Measurements from ENCODE around the gene NDUFC1. TPM values are rescaled to one million over a fixed set of nuclear protein-coding genes. Genes with fewer than 3 reads are reported as not detected.

The NDUFC1 gene
- polyA plus RNA-seq, 1 donor (not counting 4 experiments of a cell fraction or from before 2014, with no cell fraction given) = 52.1 TPM

- no peak overlapping the region for H3K27ac ChIP-seq (ENCODE audit: control insufficient read depth, insufficient read depth, low read length)
These were observed 10.5 kb upstream of the NDUFC1 start for GRCh38 chr4:139312552-139313332.

GRCh38 chr4:139311909-139312308 lies 9.6 kb upstream of the NDUFC1 start:
- no peak overlapping the region for H3K4me3 ChIP-seq (ENCODE audit: control insufficient read depth in 2 of 3, extremely low read depth in 1 of 3, insufficient read depth in 2 of 3, low read depth in 1 of 3, low read length in 3 of 3)
- dilution Hi-C loops (cut with MboI; ENCODE audit: extremely low pct_ligation_motif_present, low sequenced_read_pairs) = no loop called here
- no peak overlapping the region for H2AFZ ChIP-seq (ENCODE audit: control insufficient read depth, low read length)
- H3K79me2 ChIP-seq (ENCODE audit: control insufficient read depth, insufficient read depth, low read length) = peaks cover 99% of the 10 kb centered on the region
- no peak overlapping the region for H3K4me2 ChIP-seq (ENCODE audit: control insufficient read depth, extremely low read depth, insufficient read depth, low read depth, low read length)
- no peaks in the 10 kb centered on the region for H3K9me1 ChIP-seq (ENCODE audit: control insufficient read depth, extremely low read depth, insufficient read depth, low read length)
- H4K20me1 ChIP-seq (ENCODE audit: control insufficient read depth, extremely low read depth, insufficient read depth, low read length) = peaks cover 7% of the 10 kb centered on the region
- H3K9ac ChIP-seq (ENCODE audit: control insufficient read depth, extremely low read depth, insufficient read depth, low read length) = no peak overlapping the region
- FAIRE-seq (no peak), DNase-seq (ENCODE audit: low read depth, low spot score) (no peak)
- H3K9me3 ChIP-seq (ENCODE audit: control insufficient read depth, low read depth, low read length) = no peaks in the 10 kb centered on the region
- H3K4me1 ChIP-seq (ENCODE audit: control insufficient read depth, extremely low read depth, insufficient read depth, low read length) = no peaks in the 10 kb centered on the region
- TF ChIP-seq EZH2 (IDR thresholded peaks at IDR 0.05; ENCODE audit: low read length) = no peak
- TF ChIP-seq CTCF (optimal IDR thresholded peaks at IDR 0.05 in 1 of 3, IDR thresholded peaks at IDR 0.05 in 1 of 3, conservative IDR thresholded peaks at IDR 0.05 in 1 of 3; ENCODE audit: extremely low read depth in 1 of 3, insufficient read depth in 2 of 3, low read length in 3 of 3) = no peak
- H3K27me3 ChIP-seq (ENCODE audit: control insufficient read depth, extremely low read depth, insufficient read depth, low read length) = no peaks in the 10 kb centered on the region
- no peaks in the 10 kb centered on the region for H3K36me3 ChIP-seq (ENCODE audit: control insufficient read depth in 2 of 2, extremely low read depth in 1 of 2, insufficient read depth in 2 of 2, low read length in 2 of 2)
- H3K27ac ChIP-seq (ENCODE audit: control insufficient read depth, insufficient read depth, low read length) = no peak overlapping the region

More at GRCh38 chr4:139312552-139313332, 10.5 kb upstream of the NDUFC1 start:
- Histone ChIP-seq H3K79me2 (ENCODE audit: control insufficient read depth, insufficient read depth, low read length) (peaks cover 99% of the 10 kb centered on the region), H2AFZ (ENCODE audit: control insufficient read depth, low read length) (no peak overlapping the region), H3K4me1 (ENCODE audit: control insufficient read depth, extremely low read depth, insufficient read depth, low read length) (no peaks in the 10 kb centered on the region), H3K36me3 (ENCODE audit: control insufficient read depth in 2 of 2, extremely low read depth in 1 of 2, insufficient read depth in 2 of 2, low read length in 2 of 2) (no peaks in the 10 kb centered on the region), H3K4me3 (ENCODE audit: control insufficient read depth in 2 of 3, extremely low read depth in 1 of 3, insufficient read depth in 2 of 3, low read depth in 1 of 3, low read length in 3 of 3) (no peak overlapping the region), H4K20me1 (ENCODE audit: control insufficient read depth, extremely low read depth, insufficient read depth, low read length) (peaks cover 7% of the 10 kb centered on the region), H3K4me2 (ENCODE audit: control insufficient read depth, extremely low read depth, insufficient read depth, low read depth, low read length) (no peak overlapping the region), H3K9me3 (ENCODE audit: control insufficient read depth, low read depth, low read length) (no peaks in the 10 kb centered on the region), H3K9me1 (ENCODE audit: control insufficient read depth, extremely low read depth, insufficient read depth, low read length) (no peaks in the 10 kb centered on the region), H3K27me3 (ENCODE audit: control insufficient read depth, extremely low read depth, insufficient read depth, low read length) (no peaks in the 10 kb centered on the region), H3K9ac (ENCODE audit: control insufficient read depth, extremely low read depth, insufficient read depth, low read length) (no peak overlapping the region)
- dilution Hi-C loops (cut with MboI; ENCODE audit: extremely low pct_ligation_motif_present, low sequenced_read_pairs) = no loop called here
- FAIRE-seq (no peak), DNase-seq (ENCODE audit: low read depth, low spot score) (no peak)
- TF ChIP-seq CTCF (optimal IDR thresholded peaks at IDR 0.05 in 1 of 3, IDR thresholded peaks at IDR 0.05 in 1 of 3, conservative IDR thresholded peaks at IDR 0.05 in 1 of 3; ENCODE audit: extremely low read depth in 1 of 3, insufficient read depth in 2 of 3, low read length in 3 of 3) (no peak), EZH2 (IDR thresholded peaks at IDR 0.05; ENCODE audit: low read length) (no peak)

All from keratinocyte (primary cell).